ENCODE results near the gene RNF169.

- TF ChIP-seq, protein P1, sequence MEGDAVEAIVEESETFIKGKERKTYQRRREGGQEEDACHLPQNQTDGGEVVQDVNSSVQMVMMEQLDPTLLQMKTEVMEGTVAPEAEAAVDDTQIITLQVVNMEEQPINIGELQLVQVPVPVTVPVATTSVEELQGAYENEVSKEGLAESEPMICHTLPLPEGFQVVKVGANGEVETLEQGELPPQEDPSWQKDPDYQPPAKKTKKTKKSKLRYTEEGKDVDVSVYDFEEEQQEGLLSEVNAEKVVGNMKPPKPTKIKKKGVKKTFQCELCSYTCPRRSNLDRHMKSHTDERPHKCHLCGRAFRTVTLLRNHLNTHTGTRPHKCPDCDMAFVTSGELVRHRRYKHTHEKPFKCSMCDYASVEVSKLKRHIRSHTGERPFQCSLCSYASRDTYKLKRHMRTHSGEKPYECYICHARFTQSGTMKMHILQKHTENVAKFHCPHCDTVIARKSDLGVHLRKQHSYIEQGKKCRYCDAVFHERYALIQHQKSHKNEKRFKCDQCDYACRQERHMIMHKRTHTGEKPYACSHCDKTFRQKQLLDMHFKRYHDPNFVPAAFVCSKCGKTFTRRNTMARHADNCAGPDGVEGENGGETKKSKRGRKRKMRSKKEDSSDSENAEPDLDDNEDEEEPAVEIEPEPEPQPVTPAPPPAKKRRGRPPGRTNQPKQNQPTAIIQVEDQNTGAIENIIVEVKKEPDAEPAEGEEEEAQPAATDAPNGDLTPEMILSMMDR (IDR thresholded peaks at IDR 0.05; ENCODE audit: borderline replicate concordance, extremely low read depth, low read length, poor library complexity, severe bottlenecking): no peak
- TF ChIP-seq EZH2 (IDR thresholded peaks at IDR 0.05; ENCODE audit: borderline replicate concordance, low read depth, low read length, severe bottlenecking): no peak
Observed at GRCh38 chr11:74701351-74701750, 47.3 kb upstream of the RNF169 start.

All from DND-41 (cell line).